Left renal cortex interstitium (tissue), 4 donors: Measurements from ENCODE around the gene PDSS2. TPM values are rescaled to one million over a fixed set of nuclear protein-coding genes. Genes with fewer than 3 reads are reported as not detected.
A peak's percentile ranks its signal among the peaks of the same experiment; 100 is the strongest.

ENCODE experiments used
- DNase-seq, 4 donors: peaks; one replicate each; pipeline ENCODE4 v3.0.0-alpha.2; 2013; ENCODE audit warnings: low read depth in 4 of 4, low spot score in 2 of 4, missing footprints in 1 of 4
- polyA plus RNA-seq, 4 donors: library from polyadenylated mRNA; unstranded; fragments of 120-200 nt; gene quantifications; one replicate each; pipeline ENCODE4 v1.2.1, GENCODE V29; 2013; ENCODE audit not compliant: insufficient read length in 4 of 4

The PDSS2 gene
- polyA plus RNA-seq, 4 donors: 16.7 to 19.9 (median 17.7) TPM

- peak in 2 of 4 donors; percentile 24 to 29 for DNase-seq
Measured at GRCh38 chr6:107423474-107423990, 35.8 kb downstream of the PDSS2 start.

- DNase-seq: no peak
Measured at GRCh38 chr6:107421696-107422256, 37.6 kb downstream of the PDSS2 start.

DNA sequence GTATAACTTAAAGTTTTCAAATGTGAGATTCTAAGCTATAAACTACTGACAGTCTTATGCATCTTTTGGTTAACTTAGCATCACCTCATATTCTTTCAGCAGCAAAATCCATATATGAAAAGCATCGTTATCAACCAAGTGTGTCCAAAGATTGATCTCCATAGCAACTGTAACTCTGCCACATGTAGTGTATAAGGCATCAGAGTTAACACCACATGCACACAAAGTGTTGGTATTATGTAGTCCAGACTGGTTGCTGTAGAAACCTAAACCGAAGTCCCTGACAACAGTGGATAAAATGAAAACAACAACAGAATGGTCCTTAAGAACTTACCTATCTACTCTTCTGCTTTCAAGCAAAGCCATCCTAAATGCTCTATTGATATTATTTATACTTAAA, 39.6 kb downstream of the PDSS2 start:
- no peak for DNase-seq

- DNase-seq: no peak
Measured at GRCh38 chr6:107418118-107418517, 41.2 kb downstream of the PDSS2 start.

- DNase-seq: no peak
Measured at GRCh38 chr6:107416145-107416544, 43.2 kb downstream of the PDSS2 start.

DNA sequence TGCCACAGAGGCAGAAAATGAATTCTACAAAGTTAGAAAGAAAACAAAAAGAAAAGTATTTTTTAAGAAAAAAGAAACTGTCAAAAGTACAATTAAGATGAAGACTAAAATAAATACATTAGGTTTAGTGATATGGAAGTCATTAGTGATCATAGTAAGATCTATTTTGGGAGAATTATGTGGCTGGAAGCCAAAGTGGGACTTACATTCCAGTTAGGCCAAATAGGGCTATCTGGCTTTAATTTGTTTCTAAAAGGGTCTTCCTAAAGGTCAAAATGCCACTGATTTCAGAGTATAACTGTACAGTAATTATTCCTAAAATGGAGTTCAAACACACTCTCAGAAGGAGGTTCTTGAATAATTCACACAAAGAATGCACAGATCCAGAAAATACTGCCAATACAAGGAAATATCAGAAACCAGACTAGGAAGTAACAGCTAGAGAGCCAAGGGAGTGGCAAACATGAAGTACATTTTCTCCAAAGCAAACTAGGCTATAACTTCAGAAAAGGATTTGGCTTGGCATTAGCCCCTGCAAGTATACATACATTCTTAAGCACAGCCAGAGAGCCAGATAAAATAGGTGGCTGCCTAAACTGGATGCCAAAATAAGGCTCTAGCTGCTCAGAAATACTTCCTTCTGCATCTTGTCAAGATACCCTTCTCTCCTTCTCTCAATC, 45.3 kb downstream of the PDSS2 start:
- DNase-seq: no peak

DNA sequence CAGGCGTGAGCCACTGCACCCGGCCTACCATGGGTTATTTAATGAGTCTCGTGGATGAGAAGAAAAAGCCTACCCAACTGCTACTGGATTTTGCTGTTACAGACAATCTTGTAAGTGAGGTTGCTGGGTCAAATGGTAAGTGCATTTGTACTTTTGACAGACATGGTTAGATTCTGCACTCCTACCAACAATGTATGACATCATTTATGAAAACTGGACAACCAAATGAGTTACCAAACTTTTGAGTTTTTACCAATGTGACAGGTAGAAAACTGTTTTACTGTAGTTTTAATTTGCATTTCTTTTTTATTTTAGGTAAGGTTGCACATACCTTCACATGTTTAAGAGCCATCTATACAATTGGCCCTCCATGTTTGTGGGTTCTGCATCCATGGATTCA, 48.2 kb downstream of the PDSS2 start:
- no peak for DNase-seq

DNA sequence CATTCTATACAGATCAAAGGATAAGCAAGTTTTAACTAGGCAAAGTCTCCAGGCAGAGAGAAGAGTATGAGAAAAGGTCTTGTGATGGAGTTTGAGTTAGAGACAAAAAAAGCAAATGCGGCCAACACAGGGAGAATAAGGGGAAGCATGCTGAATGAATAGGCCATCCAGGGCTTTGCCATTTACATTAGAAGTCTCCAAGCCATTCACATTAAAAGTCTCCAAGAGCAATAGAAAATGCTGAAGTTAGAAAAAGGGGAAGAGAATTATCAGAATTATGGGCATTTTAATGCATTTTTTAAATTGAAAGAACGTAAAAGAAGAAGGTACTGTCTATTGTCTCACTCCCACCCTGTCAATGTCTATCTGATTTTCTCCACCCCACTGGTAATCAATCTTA, 49.4 kb downstream of the PDSS2 start:
- DNase-seq: no peak

GRCh38 chr6:107408714-107409113, 50.6 kb downstream of the PDSS2 start:
- DNase-seq: no peak

DNA sequence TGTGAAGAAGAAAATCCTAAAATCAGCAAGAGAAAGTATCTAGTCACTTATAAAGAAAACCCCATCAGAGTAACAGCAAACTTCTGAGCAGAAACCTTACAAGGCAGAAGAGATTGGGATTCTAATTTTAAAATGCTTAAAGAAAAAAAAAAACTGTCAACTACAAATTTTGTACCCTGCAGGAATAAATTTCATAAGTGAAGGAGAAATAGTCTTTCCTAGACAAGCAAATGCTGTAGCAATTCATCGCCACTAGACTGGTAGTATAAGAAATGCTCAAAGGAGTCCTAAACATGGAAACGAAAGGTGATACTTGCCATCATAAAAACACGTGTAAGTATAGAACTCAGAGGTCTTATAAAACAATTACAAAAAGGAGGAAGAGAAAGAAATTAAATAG, 54.4 kb downstream of the PDSS2 start:
- DNase-seq: no peak

DNA sequence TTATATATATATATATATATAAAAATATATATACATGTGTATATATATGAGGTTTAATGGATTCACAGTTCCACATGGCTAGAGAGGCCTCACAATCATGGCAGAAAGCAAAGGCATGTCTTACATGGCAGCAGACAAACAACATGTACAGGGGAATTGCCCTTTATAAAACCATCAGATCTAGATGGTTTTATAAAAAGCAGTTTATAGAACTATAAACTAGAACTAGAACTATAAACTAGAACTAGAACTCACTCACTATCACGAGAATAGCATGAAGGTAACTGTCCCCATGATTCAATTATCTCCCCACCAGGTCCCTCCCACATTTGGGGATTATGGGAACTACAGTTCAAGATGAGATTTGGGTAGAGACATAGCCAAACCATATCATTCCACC, 56.8 kb downstream of the PDSS2 start:
- DNase-seq: no peak

DNA sequence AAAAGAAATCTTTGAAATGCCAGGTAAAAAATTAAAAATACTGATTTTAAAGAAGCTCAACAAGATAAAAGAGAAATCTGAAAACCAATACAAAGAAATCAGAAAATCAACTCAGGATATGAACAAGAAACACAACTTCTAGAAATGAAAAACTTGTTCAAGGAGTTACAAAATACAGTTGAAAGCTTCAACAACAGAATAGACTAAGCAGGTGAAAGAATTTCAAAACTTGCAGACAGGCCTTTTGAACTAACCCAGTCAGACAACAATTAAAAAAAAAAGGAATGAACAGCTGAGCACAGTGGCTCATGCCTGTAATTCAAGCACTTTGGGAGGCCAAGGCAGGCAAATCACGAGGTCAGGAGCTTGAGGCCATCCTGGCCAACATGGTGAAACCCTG, 57.8 kb downstream of the PDSS2 start:
- DNase-seq: no peak

- no peak for DNase-seq
Measured at GRCh38 chr6:107400616-107401147, 58.7 kb downstream of the PDSS2 start.

- no peak for DNase-seq
Measured at GRCh38 chr6:107399935-107400334, 59.4 kb downstream of the PDSS2 start.

GRCh38 chr6:107398001-107398400, 61.4 kb downstream of the PDSS2 start:
- DNase-seq: no peak

- no peak for DNase-seq
Measured at GRCh38 chr6:107396211-107396610, 63.2 kb downstream of the PDSS2 start.

DNA sequence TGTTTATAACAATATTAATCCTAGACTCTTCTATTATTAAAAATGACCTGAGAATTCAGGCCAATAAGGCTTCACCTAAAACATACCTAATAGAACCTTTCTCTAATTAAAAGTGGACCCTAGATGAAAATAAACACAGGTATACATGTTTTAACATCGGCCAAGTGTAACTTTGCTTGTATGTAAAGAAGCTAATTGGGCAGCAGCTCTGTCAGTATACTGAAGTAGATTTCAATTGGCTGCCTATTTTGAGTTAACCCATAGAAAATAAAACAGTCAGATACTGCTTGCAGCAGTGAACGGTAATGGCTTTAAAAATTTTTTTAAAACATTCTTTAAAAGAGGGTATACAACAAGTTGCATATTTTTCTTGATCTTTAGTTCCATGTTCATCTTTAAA, 67.3 kb downstream of the PDSS2 start:
- DNase-seq: no peak

GRCh38 chr6:107390685-107391435, 68.5 kb downstream of the PDSS2 start:
- DNase-seq: no peak

DNA sequence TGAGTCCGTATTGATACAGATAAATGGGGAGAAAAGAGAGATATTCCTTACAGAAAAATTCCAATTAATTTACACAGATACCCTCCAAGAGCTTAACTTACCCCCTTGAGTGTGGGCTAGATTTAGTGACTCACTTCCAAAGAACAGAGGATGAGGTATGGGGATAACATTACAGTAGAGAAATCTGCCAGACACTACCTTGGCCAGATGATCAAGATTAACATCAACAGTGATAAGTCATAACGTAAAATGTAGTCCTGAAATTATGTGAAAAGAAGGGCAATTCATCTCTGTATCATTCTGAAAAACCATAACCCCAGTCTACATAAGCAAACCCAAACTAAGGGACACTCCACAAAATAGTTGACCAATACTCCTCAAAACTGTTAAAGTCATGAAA, 69.3 kb downstream of the PDSS2 start:
- DNase-seq: no peak

DNA sequence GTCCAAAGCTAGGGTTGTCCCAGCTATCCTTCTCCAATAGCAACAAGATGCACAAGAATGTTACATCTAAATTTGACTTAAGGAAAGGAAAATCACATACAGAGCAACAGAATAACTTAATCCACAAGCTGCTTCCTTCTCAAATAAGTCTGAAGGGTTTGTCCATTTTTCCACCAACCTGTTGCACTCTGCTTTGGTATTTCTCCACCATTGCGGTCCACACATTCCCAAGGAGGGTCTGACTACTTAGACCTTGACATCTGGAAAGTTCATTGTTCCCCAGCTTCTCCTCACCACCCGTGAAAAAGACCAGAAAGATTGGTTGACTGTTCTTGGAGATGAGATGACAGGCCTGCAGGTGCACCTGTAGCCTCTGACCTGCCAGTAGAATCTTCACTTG, 72.5 kb downstream of the PDSS2 start:
- DNase-seq: no peak

DNA sequence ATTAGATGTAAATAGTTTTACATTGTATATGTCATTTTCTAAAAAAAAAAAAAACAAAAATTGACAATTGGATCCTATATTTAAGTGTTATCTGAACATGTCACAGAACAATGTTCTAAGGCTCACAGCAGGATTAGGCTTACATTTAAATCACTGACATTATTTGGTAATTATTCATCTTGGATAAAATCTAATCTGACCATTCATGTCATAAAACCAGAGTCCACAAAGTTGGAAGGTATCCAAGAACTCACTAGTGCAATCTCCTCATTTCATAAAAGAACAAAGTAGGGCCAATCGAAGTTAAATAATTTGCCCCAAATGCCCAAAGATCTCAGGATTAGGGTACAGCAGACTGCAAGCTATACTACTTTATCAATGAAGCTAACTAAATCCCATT, 73.0 kb downstream of the PDSS2 start:
- DNase-seq: no peak

DNA sequence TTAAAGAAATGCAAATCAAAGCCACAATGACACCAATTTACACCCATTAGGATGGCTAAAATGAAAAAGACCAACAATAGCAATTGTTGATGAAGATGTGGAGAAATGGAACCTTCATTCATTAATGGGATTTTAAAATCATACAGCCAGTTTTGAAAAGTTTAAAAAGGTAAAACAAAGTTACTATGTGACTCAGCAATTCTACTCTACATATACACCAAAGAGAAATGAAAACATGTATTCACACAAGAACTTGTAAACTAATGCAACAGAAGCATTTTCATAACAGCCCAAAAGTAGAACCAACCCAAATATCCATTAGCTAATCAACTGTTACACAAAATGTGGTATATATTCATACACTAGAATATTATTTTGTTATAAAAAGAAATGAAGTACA, 75.7 kb downstream of the PDSS2 start:
- no peak for DNase-seq
